ENCODE measurements around the gene PRKG1.

PRKG1 gene

DNA sequence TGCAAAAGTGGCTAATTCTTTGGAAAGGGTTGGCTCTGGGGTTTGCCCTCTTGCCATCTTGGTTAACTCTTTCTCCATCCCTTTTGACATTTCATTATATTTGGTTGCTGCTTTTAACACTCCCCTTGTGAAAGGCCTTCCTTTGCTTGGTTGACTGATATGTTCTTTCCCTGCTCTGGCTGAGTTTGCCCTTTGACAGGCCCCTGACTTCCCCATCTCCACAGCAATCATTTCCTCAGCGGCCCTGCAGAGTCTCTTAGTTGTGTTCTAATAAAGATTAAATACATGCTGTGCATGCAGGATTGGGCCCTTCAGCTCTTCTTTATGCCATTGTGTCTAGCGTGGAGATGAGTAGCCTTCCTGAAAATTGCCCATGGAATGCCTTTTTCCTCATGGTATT is 709.7 kb downstream of the PRKG1 start:
- TF ChIP-seq, protein P1, sequence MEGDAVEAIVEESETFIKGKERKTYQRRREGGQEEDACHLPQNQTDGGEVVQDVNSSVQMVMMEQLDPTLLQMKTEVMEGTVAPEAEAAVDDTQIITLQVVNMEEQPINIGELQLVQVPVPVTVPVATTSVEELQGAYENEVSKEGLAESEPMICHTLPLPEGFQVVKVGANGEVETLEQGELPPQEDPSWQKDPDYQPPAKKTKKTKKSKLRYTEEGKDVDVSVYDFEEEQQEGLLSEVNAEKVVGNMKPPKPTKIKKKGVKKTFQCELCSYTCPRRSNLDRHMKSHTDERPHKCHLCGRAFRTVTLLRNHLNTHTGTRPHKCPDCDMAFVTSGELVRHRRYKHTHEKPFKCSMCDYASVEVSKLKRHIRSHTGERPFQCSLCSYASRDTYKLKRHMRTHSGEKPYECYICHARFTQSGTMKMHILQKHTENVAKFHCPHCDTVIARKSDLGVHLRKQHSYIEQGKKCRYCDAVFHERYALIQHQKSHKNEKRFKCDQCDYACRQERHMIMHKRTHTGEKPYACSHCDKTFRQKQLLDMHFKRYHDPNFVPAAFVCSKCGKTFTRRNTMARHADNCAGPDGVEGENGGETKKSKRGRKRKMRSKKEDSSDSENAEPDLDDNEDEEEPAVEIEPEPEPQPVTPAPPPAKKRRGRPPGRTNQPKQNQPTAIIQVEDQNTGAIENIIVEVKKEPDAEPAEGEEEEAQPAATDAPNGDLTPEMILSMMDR (IDR thresholded peaks at IDR 0.05; ENCODE audit: extremely low read depth, insufficient read depth, missing control alignments): no peak
- no peak for DNase-seq (ENCODE audit: low spot score)
- in situ Hi-C loops (cut with MboI; ENCODE audit: low pct_unique_long_range_greater_than_20kb, low sequenced_read_pairs, unreplicated experiment): no loop called here

DNA sequence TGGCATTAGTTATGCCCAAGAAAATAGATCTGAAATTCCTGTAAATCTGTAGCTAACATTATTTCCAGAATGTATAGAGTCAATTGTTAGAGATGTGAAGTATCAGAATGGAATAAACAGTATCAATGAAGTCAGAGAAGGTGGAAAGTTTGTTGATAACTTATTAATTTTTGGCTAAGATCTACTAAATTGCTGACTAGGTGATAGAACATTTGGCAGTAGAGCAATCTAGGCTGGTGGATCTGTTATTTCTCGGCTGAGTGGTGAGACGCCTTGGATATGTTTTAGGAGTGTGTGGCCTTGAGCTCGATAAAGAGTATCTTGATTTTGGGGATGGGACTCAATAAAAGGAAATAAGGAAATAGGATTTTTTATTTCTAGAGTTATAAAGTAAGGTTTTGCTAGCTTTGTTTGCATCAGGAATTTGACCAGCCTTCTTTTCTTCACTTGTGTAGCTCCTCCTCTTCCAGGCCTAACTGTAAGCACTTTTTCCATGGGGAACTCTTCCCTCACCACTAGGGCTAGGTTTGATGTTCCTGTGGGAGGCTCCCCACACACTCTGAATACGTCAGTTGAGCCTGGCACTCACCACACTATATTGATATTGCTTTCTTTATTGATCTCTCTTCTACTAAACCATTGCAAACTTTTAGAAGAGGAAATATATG is 711.9 kb downstream of the PRKG1 start:
- TF ChIP-seq, protein P1 (IDR thresholded peaks at IDR 0.05; ENCODE audit: extremely low read depth, insufficient read depth, missing control alignments): no peak
- in situ Hi-C loops (cut with MboI; ENCODE audit: low pct_unique_long_range_greater_than_20kb, low sequenced_read_pairs, unreplicated experiment): no loop called here
- no peak for DNase-seq (ENCODE audit: low spot score)

DNA sequence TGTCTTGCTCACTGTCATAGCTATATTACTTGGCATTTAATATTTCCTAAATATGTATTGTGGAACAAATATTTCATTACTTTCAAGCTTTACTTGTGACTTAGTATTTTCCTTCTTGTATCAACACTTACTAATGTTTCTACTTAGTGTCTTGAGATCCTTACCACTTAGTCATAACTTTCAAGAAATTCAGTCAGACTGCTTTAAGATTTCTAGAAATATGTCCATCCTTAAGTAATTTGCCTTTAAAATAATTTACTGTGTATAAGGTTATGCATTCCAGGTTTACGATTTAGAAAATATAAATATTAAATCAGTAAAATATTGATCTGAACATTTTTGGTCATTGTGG is 712.4 kb downstream of the PRKG1 start:
- in situ Hi-C loops (cut with MboI; ENCODE audit: low pct_unique_long_range_greater_than_20kb, low sequenced_read_pairs, unreplicated experiment): no loop called here
- DNase-seq (ENCODE audit: low spot score): no peak
- TF ChIP-seq, protein P1 (IDR thresholded peaks at IDR 0.05; ENCODE audit: extremely low read depth, insufficient read depth, missing control alignments): no peak

DNA sequence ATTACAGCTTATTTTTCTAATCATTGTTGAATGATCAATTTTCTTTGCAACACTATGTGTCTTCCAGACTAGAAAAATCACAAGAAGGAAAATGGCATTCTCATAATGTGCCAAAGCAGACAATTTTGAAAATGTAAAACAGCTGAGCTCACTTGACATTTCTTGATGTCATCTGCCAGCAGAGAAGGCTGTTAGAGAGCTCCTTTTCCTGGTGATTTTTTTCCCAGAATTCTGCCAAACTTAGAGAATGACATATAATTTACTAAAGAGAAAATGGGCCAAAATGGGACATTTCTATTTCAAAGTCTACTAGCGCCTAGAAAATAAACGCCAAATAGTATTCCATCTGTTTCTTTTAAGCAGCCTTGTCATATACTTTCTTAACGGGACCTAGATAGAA is 714.0 kb downstream of the PRKG1 start:
- no peak for DNase-seq (ENCODE audit: low spot score)
- TF ChIP-seq, protein P1 (IDR thresholded peaks at IDR 0.05; ENCODE audit: extremely low read depth, insufficient read depth, missing control alignments): no peak
- in situ Hi-C loops (cut with MboI; ENCODE audit: low pct_unique_long_range_greater_than_20kb, low sequenced_read_pairs, unreplicated experiment): no loop called here

DNA sequence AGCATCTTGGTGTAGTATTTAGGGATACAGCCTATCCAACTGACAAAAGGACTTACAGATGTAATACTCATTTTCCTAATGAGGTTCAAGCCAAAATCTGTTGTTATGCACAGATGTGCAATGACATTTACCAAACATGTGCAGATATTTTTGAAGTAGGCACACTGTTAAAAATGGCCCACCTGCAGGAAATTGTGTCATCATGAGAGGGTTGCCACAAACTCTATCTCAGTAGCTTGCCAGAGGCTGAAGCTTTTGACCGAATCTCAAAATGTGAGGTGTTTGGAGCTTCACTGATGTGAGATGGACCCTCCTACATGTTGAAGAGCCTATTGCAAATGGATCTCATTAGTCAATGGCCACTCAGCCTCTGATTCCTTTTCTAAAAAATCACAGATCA is 714.8 kb downstream of the PRKG1 start:
- TF ChIP-seq, protein P1 (IDR thresholded peaks at IDR 0.05; ENCODE audit: extremely low read depth, insufficient read depth, missing control alignments): no peak
- no peak for DNase-seq (ENCODE audit: low spot score)
- in situ Hi-C loops (cut with MboI; ENCODE audit: low pct_unique_long_range_greater_than_20kb, low sequenced_read_pairs, unreplicated experiment): no loop called here

DNA sequence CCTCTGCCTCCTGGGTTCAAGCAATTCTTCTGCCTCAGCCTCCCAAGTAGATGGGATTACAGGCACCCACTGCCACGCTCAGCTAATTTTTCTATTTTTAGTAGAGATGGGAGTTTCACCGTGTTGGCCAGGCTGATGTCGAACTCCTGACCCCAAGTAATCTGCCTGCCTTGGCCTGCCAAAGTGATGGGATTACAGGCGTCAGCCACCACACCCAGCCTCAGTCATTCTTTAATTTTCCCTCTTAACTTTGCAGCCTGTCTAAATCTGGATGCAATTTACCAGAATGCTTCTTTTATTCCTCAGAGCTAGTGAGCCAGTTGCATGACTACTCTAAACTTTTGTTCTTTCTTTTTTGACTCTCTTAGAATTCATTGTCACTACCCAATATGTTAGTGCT is 715.6 kb downstream of the PRKG1 start:
- TF ChIP-seq, protein P1 (IDR thresholded peaks at IDR 0.05; ENCODE audit: extremely low read depth, insufficient read depth, missing control alignments): no peak
- in situ Hi-C loops (cut with MboI; ENCODE audit: low pct_unique_long_range_greater_than_20kb, low sequenced_read_pairs, unreplicated experiment): no loop called here

More for the DNA sequence above, 715.6 kb downstream of the PRKG1 start:
- DNase-seq (ENCODE audit: low spot score): no peak
